ENCODE results near the gene ASIC3. TPM values are rescaled to one million over a fixed set of nuclear protein-coding genes. Genes with fewer than 3 reads are reported as not detected.

ASIC3 gene
- polyA plus RNA-seq, 3 donors, result 2.0 TPM; not detected in 2

DNA sequence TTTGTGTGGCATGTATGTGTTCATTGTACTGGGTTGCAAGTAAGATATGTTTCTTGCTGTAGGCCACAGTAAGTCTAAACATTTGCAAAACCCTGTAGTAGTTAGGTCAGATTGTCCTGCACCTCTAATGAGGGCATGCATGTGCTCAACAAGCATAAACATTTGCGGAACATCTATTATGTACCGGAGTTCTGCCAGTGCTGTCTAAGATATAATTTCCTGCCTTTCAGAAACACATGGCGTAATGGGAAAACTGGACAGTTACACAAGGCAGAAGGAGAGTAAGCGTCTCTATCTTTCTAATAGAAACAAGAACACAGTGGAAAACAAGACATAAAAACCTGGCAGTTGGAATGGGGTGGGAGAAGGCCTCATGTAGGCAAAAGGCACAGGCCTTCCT, 17.3 kb upstream of the ASIC3 start:
- intact Hi-C loops (cut with micrococcal nuclease), result loop anchor here in 1 of 2 donors (10.0 kb wide), 1 partner anchor 64 kb away; no protein-coding TSS in a partner anchor
- Mint-ChIP-seq H3K9me3 (peaks cover 0 to 1% (median 0%) of the 10 kb centered on the region in 7 donors), H3K4me3 (no peak overlapping the region), H3K4me1 (peaks cover 23% of the 10 kb centered on the region), H3K27me3 (ENCODE audit: low read depth in 3 of 3) (peaks cover 0 to 8% (median 3%) of the 10 kb centered on the region in 3 donors), H3K36me3 (peaks cover 21 to 24% of the 10 kb centered on the region in 2 donors), H3K27ac (no peak overlapping the region)
- H3K9me3 ChIP-seq (replicated peaks in 1 of 2; ENCODE audit: control insufficient read depth in 1 of 2, insufficient read depth in 1 of 2, low read length in 2 of 2), result no peaks in the 10 kb centered on the region
- no CpG with 5 or more reads among the region's 4 CpGs for WGBS (ENCODE audit: insufficient coverage)
- H3K27ac ChIP-seq (ENCODE audit: low read depth in 1 of 2, low read length in 2 of 2), result no peak overlapping the region
- H3K4me1 ChIP-seq (ENCODE audit: control insufficient read depth in 1 of 2, insufficient read depth in 2 of 2, low read length in 2 of 2), result peaks cover 14 to 18% of the 10 kb centered on the region in 2 donors
- TF ChIP-seq, protein P1, sequence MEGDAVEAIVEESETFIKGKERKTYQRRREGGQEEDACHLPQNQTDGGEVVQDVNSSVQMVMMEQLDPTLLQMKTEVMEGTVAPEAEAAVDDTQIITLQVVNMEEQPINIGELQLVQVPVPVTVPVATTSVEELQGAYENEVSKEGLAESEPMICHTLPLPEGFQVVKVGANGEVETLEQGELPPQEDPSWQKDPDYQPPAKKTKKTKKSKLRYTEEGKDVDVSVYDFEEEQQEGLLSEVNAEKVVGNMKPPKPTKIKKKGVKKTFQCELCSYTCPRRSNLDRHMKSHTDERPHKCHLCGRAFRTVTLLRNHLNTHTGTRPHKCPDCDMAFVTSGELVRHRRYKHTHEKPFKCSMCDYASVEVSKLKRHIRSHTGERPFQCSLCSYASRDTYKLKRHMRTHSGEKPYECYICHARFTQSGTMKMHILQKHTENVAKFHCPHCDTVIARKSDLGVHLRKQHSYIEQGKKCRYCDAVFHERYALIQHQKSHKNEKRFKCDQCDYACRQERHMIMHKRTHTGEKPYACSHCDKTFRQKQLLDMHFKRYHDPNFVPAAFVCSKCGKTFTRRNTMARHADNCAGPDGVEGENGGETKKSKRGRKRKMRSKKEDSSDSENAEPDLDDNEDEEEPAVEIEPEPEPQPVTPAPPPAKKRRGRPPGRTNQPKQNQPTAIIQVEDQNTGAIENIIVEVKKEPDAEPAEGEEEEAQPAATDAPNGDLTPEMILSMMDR (IDR thresholded peaks at IDR 0.05), result no peak
- no peaks in the 10 kb centered on the region for H4K20me1 ChIP-seq (ENCODE audit: insufficient read depth, low read length)
- peaks cover 0 to 3% of the 10 kb centered on the region in 2 donors for H3K27me3 ChIP-seq (ENCODE audit: control insufficient read depth in 2 of 2, insufficient read depth in 2 of 2, low read length in 2 of 2)
- no peak overlapping the region for H2AFZ ChIP-seq (ENCODE audit: insufficient read depth, low read depth, low read length, poor library complexity, severe bottlenecking)
- H3K4me2 ChIP-seq (replicated peaks; ENCODE audit: extremely low read depth, low read length, poor library complexity, severe bottlenecking), result no peak overlapping the region
- H3K36me3 ChIP-seq (replicated peaks in 1 of 2; ENCODE audit: control insufficient read depth in 1 of 2, insufficient read depth in 2 of 2, low read length in 2 of 2), result peaks cover 18 to 22% of the 10 kb centered on the region in 2 donors
- H3K4me3 ChIP-seq (replicated peaks in 1 of 3; ENCODE audit: low read depth in 2 of 3, low read length in 3 of 3), result no peak overlapping the region
- no peak for DNase-seq
- peaks cover 4% of the 10 kb centered on the region for H3K79me2 ChIP-seq (ENCODE audit: insufficient read depth, low read length)
- no peak overlapping the region for H3K9ac ChIP-seq (ENCODE audit: insufficient read depth, low read length, poor library complexity, severe bottlenecking)

DNA sequence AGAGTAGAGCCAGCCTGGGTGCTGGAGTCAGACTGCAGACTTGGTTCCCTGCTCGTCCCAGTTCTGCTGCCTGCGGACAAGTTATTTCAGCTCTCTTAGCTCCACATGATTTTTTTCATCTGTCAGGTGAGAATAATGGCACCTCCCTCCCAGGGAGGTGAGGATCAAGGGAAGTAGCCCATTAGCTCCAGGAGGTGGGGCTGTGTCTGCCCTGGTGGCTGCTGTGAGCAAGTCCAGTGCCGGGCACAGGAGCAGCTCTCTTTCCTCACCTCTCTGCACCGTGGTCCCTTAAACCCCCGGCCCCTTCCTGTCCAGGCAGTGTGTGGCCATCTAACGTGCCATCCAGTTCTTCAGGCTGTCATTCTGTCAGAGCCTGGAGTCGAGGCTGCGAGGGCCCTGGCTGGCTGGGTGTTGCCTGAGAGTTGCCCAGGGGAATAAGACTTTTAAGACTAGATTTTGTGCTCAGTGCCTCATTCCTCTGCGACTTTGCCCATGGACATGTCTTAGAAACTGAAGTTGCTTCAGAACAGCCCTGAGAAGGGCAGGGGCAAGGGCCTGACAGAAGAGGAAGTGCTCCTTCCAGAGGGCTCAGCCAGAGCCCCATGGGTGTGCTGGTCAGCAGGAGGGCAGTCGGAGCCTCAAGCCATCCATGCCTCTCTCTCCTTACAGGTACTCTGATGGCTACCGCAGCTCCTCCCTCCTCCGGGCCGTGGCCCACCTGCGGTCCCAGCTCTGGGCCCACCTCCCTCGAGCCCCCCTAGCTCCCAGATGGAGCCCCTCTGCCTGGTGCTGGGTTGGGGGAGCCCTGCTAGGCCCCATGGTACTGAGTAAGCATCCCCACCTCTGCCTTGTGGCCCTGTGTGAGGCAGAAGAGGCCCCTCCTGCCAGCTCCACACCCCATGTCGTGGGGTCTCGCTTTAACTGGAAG, 15.1 kb upstream of the ASIC3 start:
- peaks cover 13% of the 10 kb centered on the region for H3K4me1 Mint-ChIP-seq
- no peak overlapping the region for H2AFZ ChIP-seq (ENCODE audit: insufficient read depth, low read depth, low read length, poor library complexity, severe bottlenecking)
- intact Hi-C loops (cut with micrococcal nuclease), result loop anchor here in 1 of 2 donors (10.0 kb wide), 1 partner anchor 62 kb away; no protein-coding TSS in a partner anchor
- no peaks in the 10 kb centered on the region for H4K20me1 ChIP-seq (ENCODE audit: insufficient read depth, low read length)
- H3K27ac Mint-ChIP-seq, result peak overlapping the region in 2 of 7 donors; percentile 19 to 68
- H3K27me3 ChIP-seq (ENCODE audit: control insufficient read depth in 2 of 2, insufficient read depth in 2 of 2, low read length in 2 of 2), result no peaks in the 10 kb centered on the region
- H3K4me1 ChIP-seq (ENCODE audit: control insufficient read depth in 1 of 2, insufficient read depth in 2 of 2, low read length in 2 of 2), result peaks cover 7 to 10% of the 10 kb centered on the region in 2 donors
- no peak overlapping the region for H3K4me3 Mint-ChIP-seq
- H3K27ac ChIP-seq (ENCODE audit: low read depth in 1 of 2, low read length in 2 of 2), result peak overlapping the region in 1 of 2 donors; percentile 17
- H3K9me3 Mint-ChIP-seq, result peaks cover 0 to 1% (median 0%) of the 10 kb centered on the region in 7 donors
- DNase-seq, result no peak
- peaks cover 34 to 39% of the 10 kb centered on the region in 2 donors for H3K36me3 Mint-ChIP-seq
- H3K9ac ChIP-seq (ENCODE audit: insufficient read depth, low read length, poor library complexity, severe bottlenecking), result no peak overlapping the region
- no peaks in the 10 kb centered on the region for H3K27me3 Mint-ChIP-seq (ENCODE audit: low read depth in 3 of 3)
- no peak overlapping the region for H3K4me2 ChIP-seq (replicated peaks; ENCODE audit: extremely low read depth, low read length, poor library complexity, severe bottlenecking)
- TF ChIP-seq, protein P1 (IDR thresholded peaks at IDR 0.05), result no peak
- no peak overlapping the region for H3K4me3 ChIP-seq (replicated peaks in 1 of 3; ENCODE audit: low read depth in 2 of 3, low read length in 3 of 3)
- H3K36me3 ChIP-seq (replicated peaks in 1 of 2; ENCODE audit: control insufficient read depth in 1 of 2, insufficient read depth in 2 of 2, low read length in 2 of 2), result peaks cover 31 to 34% of the 10 kb centered on the region in 2 donors
- no peaks in the 10 kb centered on the region for H3K9me3 ChIP-seq (replicated peaks in 1 of 2; ENCODE audit: control insufficient read depth in 1 of 2, insufficient read depth in 1 of 2, low read length in 2 of 2)
- peaks cover 4% of the 10 kb centered on the region for H3K79me2 ChIP-seq (ENCODE audit: insufficient read depth, low read length)
- 95% methylated on average over 16 of the region's 17 CpGs for WGBS (ENCODE audit: insufficient coverage)
